Activated T-cell treated with anti-CD3 and anti-CD28 coated beads, Interleukin-2, amount 50 U/mL, for 4 hours (primary cell): ENCODE measurements around the gene CHRNG. TPM values are rescaled to one million over a fixed set of nuclear protein-coding genes. Genes with fewer than 3 reads are reported as not detected.

Source experiments
- ATAC-seq, 2 donors: fragments of 200-7000 bp; cut with Tn5 transposase; one replicate each; pipeline ENCODE4 v1.10.0; 2021
- DNase-seq: peaks from one replicate; pipeline ENCODE4 v3.0.0-alpha.2; 2020
- H3K27me3 Mint-ChIP-seq: one replicate; pipeline ENCODE4 v1.8.0; 2021; ENCODE audit warnings: low read depth, mixed read lengths
- H3K36me3 Mint-ChIP-seq: one replicate; pipeline ENCODE4 v1.8.0; 2022; ENCODE audit warnings: mixed read lengths; ENCODE audit not compliant: insufficient read depth
- H3K4me1 Mint-ChIP-seq: one replicate; pipeline ENCODE4 v1.8.0; 2021; ENCODE audit warnings: low read depth, mixed read lengths
- H3K4me3 Mint-ChIP-seq: one replicate; pipeline ENCODE4 v1.8.0; 2021; ENCODE audit warnings: mild to moderate bottlenecking, moderate library complexity, mixed read lengths
- H3K9me3 Mint-ChIP-seq: one replicate; pipeline ENCODE4 v1.8.0; 2021; ENCODE audit warnings: mixed read lengths
- total RNA-seq, 3 donors: library from RNA; stranded (reverse); gene quantifications; one replicate each; pipeline ENCODE4 v1.2.1, GENCODE V29; 2021

CHRNG gene, protein sequence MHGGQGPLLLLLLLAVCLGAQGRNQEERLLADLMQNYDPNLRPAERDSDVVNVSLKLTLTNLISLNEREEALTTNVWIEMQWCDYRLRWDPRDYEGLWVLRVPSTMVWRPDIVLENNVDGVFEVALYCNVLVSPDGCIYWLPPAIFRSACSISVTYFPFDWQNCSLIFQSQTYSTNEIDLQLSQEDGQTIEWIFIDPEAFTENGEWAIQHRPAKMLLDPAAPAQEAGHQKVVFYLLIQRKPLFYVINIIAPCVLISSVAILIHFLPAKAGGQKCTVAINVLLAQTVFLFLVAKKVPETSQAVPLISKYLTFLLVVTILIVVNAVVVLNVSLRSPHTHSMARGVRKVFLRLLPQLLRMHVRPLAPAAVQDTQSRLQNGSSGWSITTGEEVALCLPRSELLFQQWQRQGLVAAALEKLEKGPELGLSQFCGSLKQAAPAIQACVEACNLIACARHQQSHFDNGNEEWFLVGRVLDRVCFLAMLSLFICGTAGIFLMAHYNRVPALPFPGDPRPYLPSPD
- total RNA-seq = not detected

DNA sequence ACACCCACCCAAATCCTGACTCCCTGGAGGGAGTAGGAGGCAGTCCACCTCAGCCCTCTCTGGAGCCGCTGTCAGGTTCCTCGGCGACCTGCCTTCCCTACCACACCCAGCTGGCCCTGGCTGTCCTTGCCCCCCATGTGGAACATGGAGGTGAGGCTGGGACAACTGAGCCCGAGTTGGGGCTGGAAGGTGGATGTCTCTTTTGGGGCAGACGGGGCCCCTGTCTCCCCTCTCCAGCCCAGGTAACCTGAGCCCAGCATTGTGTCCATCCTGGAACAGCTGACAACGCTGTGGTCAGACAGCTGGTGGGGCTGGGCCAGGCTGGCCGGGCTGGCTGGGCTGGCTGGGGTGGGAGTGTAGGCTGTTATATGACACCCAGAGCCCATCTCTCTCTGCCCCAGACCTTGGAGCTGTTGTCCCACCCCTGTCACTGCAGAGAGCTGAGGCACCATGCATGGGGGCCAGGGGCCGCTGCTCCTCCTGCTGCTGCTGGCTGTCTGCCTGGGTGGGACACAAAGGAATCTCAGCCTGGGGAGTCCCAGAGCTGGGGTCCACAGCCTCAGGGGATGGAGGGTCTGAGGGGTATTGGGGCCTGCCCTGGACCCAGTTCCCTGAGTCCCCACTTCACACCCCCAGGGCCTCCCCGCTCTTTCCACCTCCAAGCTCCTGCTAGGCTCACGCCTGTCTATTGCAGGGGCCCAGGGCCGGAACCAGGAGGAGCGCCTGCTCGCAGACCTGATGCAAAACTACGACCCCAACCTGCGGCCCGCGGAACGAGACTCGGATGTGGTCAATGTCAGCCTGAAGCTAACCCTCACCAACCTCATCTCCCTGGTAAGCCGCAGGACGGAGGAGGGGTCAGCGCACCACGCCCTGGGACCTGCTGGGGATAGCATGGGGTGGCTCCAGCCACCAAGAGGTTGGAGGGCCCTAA lies at the start of gene CHRNG:
Gene CHRNG, plus strand, starts transcription at position 395 of the 934 bp plus-strand sequence. Its CDS starts 56 bp downstream, at position 451.
- no peak within 1 kb of the TSS for H3K4me3 Mint-ChIP-seq
- peaks cover 6% of the 10 kb centered on the region for H3K27me3 Mint-ChIP-seq
- peaks cover 6% of the 10 kb centered on the region for H3K4me1 Mint-ChIP-seq
- ATAC-seq (no peak), DNase-seq (no peak)
- H3K36me3 Mint-ChIP-seq = no peaks in the 10 kb centered on the region
- no peaks in the 10 kb centered on the region for H3K9me3 Mint-ChIP-seq

DNA sequence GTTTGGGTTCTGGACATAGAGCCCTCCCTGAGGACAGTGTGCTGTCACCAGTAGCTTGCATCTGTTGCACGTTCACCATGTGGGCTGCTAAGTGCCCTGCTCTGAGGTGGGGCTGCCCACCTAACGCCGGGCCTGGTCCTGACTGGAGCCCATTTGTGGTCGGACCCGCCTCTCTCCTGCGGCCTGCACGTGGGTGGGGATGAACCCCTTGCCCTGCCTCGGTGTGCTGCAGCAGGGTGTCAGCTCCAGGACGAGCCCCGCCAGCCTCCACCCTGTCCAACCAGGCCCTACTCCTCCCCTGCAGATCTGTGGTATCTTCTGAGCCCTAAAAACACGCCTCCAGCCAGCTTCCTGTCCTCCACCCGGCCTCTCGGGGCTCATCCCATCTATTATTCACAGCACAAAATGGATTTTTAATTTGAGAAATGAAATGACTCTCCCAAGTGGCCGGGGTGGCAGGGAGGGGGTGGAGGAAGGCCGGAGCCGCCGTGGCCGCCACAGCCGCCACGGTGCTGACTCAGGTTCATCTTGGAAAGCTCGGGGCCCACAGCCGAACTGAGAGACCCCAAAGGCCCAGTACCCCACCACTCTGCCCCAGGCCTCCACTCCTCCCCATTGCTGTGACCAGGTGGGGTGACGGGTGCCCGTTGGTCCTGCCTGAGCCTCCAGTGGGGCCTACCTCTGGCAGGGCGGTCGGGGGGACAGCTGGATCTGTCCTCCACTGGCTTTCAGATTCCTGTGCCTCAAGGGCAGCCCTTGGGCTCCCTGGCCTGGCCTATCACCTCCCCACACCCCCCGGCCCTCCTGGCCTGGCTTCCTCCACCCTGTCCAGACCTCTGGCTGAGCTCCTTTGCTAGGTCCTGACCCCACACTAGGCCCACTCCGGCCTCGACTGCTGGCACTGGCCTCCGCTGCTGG lies 49.0 kb upstream of the CHRNG start:
- Mint-ChIP-seq H3K36me3 (no peaks in the 10 kb centered on the region), H3K27me3 (peaks cover 42% of the 10 kb centered on the region), H3K9me3 (no peaks in the 10 kb centered on the region), H3K4me1 (peaks cover 3% of the 10 kb centered on the region), H3K4me3 (no peak overlapping the region)
- no peak for ATAC-seq
- no peak for DNase-seq

DNA sequence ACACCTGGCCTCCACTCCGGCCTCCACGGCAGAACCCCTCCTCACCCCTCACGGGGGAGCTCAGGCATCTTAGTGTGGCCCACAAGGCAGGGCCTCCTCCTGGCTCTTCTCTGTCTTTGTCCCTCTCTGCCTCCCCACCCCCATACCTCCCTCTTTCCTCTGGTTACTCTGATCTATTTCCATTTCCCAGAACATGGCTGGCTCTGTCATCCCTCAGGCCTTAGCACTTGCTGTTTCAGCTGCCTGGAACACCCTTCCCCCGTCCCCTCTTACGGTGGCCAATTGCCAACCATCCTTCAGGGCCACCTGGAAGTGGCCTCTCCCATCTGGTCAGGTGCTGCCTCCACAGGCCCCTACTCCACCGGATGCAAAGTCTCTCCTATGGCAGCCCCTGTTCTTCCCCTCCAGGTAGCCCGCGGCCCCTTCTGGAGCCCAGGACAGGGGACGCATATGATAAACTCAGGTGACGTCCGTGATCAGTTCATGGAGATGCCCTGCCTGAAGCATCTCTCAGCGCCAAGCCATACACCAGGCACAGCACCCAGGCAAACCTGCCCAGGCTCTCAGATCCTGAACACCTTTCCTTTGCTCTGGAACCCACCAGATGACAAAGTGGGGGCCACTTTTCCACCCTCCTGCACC lies 48.2 kb upstream of the CHRNG start:
- no peak for DNase-seq
- H3K36me3 Mint-ChIP-seq = no peaks in the 10 kb centered on the region
- H3K27me3 Mint-ChIP-seq = peaks cover 39% of the 10 kb centered on the region
- peaks cover 3% of the 10 kb centered on the region for H3K4me1 Mint-ChIP-seq
- H3K4me3 Mint-ChIP-seq = no peak overlapping the region
- no peaks in the 10 kb centered on the region for H3K9me3 Mint-ChIP-seq
- ATAC-seq = no peak

DNA sequence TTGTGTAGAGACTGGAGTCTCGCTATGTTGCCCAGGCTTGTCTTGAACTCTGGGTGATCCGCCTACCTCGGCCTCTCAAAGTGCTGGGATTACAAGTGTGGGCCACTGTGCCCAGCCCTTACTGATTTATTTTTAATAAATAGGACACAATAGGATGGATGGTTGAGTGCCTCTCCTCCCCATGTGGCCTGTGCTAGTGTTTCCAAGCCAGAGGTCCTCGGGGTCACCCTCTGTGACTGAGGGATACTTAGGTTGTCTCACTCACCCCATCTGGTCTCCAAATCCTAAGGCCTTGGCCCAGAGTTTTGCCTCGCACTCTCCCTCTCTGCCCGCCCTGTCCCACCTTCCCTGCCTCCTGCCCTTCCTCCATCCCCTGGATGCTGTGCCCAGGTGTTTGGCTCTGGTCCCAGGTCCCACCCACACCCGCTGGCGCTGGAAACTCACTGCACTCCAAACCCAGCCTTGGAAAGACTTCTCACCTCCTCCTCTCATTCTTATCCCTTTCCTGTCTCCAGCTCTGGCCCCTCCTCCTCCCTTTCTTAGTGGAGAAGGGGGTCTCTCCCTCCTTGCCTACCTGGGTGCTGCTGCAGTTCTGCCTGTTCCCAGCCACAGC lies 47.1 kb upstream of the CHRNG start:
- DNase-seq = no peak

DNA sequence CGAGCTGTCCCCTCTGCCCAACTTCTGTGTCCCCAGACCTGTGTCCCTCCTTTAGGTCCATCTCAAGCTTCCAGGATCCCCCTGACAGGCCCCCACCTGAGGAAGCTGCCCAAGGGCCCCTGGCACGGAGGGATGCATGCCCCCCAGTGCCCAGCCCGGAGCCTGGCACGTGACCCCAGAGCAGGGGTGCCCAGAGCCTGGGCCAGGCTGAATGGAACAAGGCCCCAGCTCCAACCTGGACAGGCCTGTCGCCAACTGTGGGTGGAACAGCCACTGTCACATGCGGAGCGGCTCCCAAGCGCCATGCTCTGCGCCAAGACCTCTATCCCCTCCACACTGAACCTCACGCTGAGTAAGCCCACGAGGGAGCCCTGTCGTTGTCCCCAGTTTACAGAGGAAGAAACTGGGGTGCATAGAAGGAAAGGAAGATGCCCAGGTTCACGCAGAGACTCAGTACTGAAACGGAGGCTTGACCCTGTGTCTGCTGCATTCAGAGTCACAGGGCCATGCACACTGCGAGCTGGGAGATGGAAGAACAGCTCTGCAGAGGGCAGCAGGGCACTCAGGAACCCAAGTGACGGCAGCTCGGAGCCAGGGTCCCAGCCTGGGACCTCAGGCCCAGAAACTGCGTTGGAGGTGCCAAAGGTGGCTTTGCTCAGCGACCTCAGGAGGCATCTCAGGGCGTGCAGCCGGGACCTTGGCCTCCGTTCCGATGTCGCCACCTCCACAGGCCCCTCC lies 46.4 kb upstream of the CHRNG start:
- Mint-ChIP-seq H3K9me3 (no peaks in the 10 kb centered on the region), H3K27me3 (peaks cover 33% of the 10 kb centered on the region), H3K4me1 (no peaks in the 10 kb centered on the region), H3K36me3 (no peaks in the 10 kb centered on the region), H3K4me3 (no peak overlapping the region)
- DNase-seq (no peak), ATAC-seq (no peak)

More for the DNA sequence above, 47.1 kb upstream of the CHRNG start:
- Mint-ChIP-seq H3K4me3 (no peak overlapping the region), H3K36me3 (no peaks in the 10 kb centered on the region), H3K27me3 (peaks cover 35% of the 10 kb centered on the region), H3K9me3 (no peaks in the 10 kb centered on the region), H3K4me1 (no peaks in the 10 kb centered on the region)
- ATAC-seq = no peak

DNA sequence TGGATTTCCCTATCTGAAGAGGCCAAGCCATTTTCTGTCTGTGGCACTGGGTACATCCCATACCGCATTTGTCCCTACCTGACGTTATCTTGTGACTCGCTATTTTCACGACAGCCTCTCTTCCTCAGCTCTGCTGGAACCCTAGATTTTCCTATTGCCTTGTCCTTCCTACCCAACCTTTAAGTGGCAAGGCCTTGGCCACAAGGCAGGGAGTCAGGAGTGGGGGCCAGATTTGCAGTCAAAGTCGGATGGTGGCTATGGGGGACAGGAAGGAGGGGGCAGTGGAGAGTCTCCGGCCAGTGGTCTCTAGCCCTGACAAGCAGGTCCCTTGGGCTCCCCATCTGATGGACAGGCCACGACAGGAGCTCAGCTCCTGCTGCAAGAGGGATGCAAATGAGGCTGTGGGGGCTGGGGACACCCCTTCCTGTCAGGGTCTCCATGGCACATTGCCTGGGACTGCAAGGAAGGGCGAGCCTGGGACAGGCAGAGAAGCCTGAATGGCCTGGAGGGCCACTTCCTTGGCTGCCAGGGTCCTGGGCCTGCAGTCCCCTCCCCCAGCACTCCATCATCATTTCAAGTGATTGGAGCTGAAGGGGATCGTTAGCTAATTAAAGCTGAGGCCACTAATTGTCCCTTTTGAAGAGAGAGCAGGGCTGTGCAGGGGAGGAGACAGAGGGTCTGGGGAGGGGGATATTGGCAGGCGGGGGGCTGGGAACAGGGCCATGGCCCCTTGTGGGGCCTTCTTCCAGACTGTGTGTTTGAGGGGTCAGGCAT lies 45.6 kb upstream of the CHRNG start:
- H3K36me3 Mint-ChIP-seq = no peaks in the 10 kb centered on the region
- no peak overlapping the region for H3K4me3 Mint-ChIP-seq
- H3K9me3 Mint-ChIP-seq = no peaks in the 10 kb centered on the region
- DNase-seq (no peak), ATAC-seq (no peak)
- H3K27me3 Mint-ChIP-seq = peaks cover 31% of the 10 kb centered on the region
- H3K4me1 Mint-ChIP-seq = no peaks in the 10 kb centered on the region

- H3K4me1 Mint-ChIP-seq = no peaks in the 10 kb centered on the region
- DNase-seq (no peak), ATAC-seq (no peak)
- H3K36me3 Mint-ChIP-seq = no peaks in the 10 kb centered on the region
- H3K9me3 Mint-ChIP-seq = no peaks in the 10 kb centered on the region
- no peak overlapping the region for H3K4me3 Mint-ChIP-seq
- peaks cover 30% of the 10 kb centered on the region for H3K27me3 Mint-ChIP-seq
Measured at GRCh38 chr2:232494542-232494941, 45.0 kb upstream of the CHRNG start.

DNA sequence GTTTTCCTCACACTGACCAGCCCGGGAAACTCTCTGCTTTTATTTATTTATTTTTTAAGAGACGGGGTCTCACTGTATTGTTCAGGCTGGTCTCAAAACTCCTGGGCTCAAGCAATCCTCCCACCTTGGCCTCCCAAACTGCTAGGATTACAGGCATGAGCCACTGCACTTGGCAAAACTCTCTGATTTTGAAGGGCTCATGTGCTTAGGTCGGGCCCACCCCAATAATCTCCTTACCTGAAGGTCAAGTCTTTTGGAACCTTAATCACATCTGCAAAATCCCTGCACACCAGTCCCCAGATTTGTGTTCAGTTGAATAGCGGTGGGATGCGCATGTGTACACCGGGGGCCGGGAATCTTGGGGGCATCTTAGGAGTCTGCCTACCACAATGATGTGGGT lies 44.2 kb upstream of the CHRNG start:
- Mint-ChIP-seq H3K36me3 (no peaks in the 10 kb centered on the region), H3K9me3 (no peaks in the 10 kb centered on the region), H3K4me1 (no peaks in the 10 kb centered on the region), H3K4me3 (no peak overlapping the region), H3K27me3 (peaks cover 28% of the 10 kb centered on the region)
- no peak for DNase-seq
- no peak for ATAC-seq

DNA sequence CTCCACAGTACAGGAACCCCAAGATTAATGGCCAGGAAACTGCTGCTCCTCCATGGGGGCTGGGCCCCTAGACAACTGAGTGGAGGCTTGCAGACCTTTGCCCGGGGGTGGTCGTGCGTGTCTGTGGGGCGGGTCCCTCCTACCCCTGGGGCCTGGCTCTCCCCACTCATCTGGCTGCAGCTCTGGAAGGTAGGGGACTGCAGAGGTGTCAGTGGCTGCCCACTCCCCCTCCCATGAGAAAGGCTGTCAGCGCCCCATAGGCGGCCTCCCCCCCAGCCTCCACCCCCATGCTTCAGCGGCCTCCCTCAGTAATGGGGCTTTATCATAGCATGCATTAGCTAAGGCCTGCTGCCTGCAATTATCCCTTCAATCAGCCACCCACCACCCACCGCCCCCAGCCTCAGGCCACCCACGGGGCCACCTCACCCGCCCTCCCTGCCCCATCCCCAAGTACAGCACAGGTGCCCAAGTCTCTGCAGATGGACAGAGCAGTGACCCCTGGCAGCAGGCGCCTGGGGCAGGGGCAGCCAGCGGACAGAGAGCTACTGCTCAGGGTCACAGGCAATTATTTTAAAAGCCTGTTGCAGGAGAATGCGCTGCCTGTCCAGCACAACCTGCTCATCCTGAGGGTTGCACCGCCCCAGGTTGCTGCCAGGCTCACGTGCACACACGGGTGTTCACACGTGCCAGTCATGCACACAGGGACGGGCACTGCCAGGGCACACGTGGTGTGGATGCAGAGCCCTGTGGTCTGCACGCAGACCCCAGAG lies 42.8 kb upstream of the CHRNG start:
- ATAC-seq = no peak
- Mint-ChIP-seq H3K27me3 (peaks cover 34% of the 10 kb centered on the region), H3K9me3 (no peaks in the 10 kb centered on the region), H3K4me1 (no peaks in the 10 kb centered on the region), H3K36me3 (no peaks in the 10 kb centered on the region), H3K4me3 (no peak overlapping the region)
- no peak for DNase-seq

- H3K4me3 Mint-ChIP-seq = no peak overlapping the region
- H3K36me3 Mint-ChIP-seq = no peaks in the 10 kb centered on the region
- DNase-seq (no peak), ATAC-seq (no peak)
- H3K27me3 Mint-ChIP-seq = peaks cover 35% of the 10 kb centered on the region
- H3K4me1 Mint-ChIP-seq = peaks cover 1% of the 10 kb centered on the region
- H3K9me3 Mint-ChIP-seq = no peaks in the 10 kb centered on the region
Measured at GRCh38 chr2:232497348-232497747, 42.1 kb upstream of the CHRNG start.

DNA sequence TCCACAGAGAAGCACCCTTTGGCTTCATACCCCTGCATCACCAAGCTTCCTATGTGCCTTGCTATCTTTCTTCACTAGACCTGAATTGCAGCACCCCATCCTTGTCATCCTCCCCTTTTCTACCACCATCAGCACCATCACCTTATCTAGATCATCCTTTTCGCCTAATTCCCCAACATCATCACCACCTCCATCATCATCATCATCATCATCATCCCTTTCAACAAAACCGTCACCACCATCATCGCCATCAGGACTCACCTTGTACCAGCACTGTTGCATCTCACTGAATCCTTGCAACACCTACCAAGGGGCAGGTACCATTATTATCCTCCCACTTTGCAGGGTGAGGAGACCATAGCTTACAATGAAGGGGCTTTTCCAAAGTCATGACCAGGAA lies 41.0 kb upstream of the CHRNG start:
- Mint-ChIP-seq H3K4me3 (no peak overlapping the region), H3K36me3 (no peaks in the 10 kb centered on the region), H3K27me3 (peaks cover 33% of the 10 kb centered on the region), H3K4me1 (peaks cover 4% of the 10 kb centered on the region), H3K9me3 (no peaks in the 10 kb centered on the region)
- DNase-seq = no peak
- no peak for ATAC-seq
